Peyer's patch (tissue), 4 donors: ENCODE data around the gene ITLN2. TPM values are rescaled to one million over a fixed set of nuclear protein-coding genes. Genes with fewer than 3 reads are reported as not detected.
"Not testable (repeated sequence)": the region's sequence is repeated elsewhere in the genome, so short reads cannot be mapped to it uniquely, and the experiment has no call there.

Experiments
- DNase-seq, 3 donors: peaks; one replicate each; pipeline ENCODE4 v3.0.0-alpha.2; 2017 to 2019
- H3K27ac ChIP-seq, 4 donors: fragments of 200-600 bp; sonication (generic); one replicate each; pipeline ENCODE4 v1.5.1; 2016 to 2019
- H3K27me3 ChIP-seq, 2 donors: fragments of 200-600 bp; sonication (generic); one replicate each; pipeline ENCODE4 v1.5.1; 2019
- H3K36me3 ChIP-seq, 3 donors: fragments of 200-600 bp; sonication (generic); one replicate each; pipeline ENCODE4 v1.5.1; 2016 to 2019
- H3K4me1 ChIP-seq, 4 donors: fragments of 200-600 bp; sonication (generic); one replicate each; pipeline ENCODE4 v1.5.1; 2016 to 2019
- H3K4me3 ChIP-seq, 4 donors: fragments of 200-600 bp; sonication (generic); 1 replicate in 3 of 4; 2 replicates in 1 of 4; pipeline ENCODE4 v1.5.1; 2016 to 2019; ENCODE audit warnings: mild to moderate bottlenecking in 1 of 4
- H3K9me3 ChIP-seq, 4 donors: fragments of 200-600 bp; sonication (generic); one replicate each; pipeline ENCODE4 v1.5.1; 2016 to 2019; ENCODE audit warnings: mild to moderate bottlenecking in 1 of 4
- POLR2A ChIP-seq, 2 donors: fragments of 450-650 bp; IDR thresholded peaks; one replicate each; pipeline ENCODE4 v1.5.1; 2017; ENCODE audit warnings: antibody characterized with exemption in 2 of 2, mild to moderate bottlenecking in 2 of 2, moderate library complexity in 2 of 2
- total RNA-seq, 4 donors: library from RNA; depleted of rRNA; stranded (reverse); fragments of >200 nt; gene quantifications; one replicate each; pipeline ENCODE4 v1.1.0, GENCODE V29; 2016
- TF ChIP-seq, protein P1 (sequence below), 6 experiments: fragments of 450-650 bp in 4 of 6; fragments of 200-600 bp in 2 of 6; sonication (generic) in 1 of 6; IDR thresholded peaks; one replicate each; pipeline ENCODE4 v1.5.1; 2017 to 2019; ENCODE audit warnings: antibody characterized with exemption in 6 of 6, mild to moderate bottlenecking in 3 of 6, moderate library complexity in 1 of 6

Gene ITLN2
- total RNA-seq, 4 donors from 2014 or later: 37.0 to 76.7 (median 54.1) TPM

DNA sequence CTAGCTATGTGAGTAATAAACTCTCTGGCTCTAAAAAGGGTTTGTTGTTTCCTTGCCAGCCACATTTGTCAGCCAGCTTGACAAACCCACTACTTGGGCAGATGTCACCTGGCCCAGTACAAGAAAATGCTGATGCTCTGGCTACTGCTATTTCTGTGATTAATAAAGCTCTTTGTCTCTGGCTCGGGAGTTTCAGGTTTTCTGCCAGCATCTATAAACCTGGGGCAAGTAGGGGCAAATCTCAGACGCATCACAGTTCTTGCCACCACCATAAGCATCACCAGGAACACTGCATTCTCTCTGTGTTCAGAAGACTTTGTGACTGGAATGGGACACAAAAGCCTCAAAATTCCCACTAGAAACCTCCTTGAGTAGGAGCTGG, 2.5 kb downstream of the ITLN2 start:
- Histone ChIP-seq H3K36me3 (no peaks in the 10 kb centered on the region), H3K27ac (no peak overlapping the region), H3K9me3 (no peaks in the 10 kb centered on the region), H3K27me3 (no peaks in the 10 kb centered on the region), H3K4me1 (peaks cover 0 to 3% (median 0%) of the 10 kb centered on the region in 4 donors), H3K4me3 (no peak overlapping the region)
- TF ChIP-seq, protein P1, sequence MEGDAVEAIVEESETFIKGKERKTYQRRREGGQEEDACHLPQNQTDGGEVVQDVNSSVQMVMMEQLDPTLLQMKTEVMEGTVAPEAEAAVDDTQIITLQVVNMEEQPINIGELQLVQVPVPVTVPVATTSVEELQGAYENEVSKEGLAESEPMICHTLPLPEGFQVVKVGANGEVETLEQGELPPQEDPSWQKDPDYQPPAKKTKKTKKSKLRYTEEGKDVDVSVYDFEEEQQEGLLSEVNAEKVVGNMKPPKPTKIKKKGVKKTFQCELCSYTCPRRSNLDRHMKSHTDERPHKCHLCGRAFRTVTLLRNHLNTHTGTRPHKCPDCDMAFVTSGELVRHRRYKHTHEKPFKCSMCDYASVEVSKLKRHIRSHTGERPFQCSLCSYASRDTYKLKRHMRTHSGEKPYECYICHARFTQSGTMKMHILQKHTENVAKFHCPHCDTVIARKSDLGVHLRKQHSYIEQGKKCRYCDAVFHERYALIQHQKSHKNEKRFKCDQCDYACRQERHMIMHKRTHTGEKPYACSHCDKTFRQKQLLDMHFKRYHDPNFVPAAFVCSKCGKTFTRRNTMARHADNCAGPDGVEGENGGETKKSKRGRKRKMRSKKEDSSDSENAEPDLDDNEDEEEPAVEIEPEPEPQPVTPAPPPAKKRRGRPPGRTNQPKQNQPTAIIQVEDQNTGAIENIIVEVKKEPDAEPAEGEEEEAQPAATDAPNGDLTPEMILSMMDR (IDR thresholded peaks at IDR 0.05): no peak
- TF ChIP-seq POLR2A (IDR thresholded peaks at IDR 0.05): no peak
- no peak for DNase-seq

DNA sequence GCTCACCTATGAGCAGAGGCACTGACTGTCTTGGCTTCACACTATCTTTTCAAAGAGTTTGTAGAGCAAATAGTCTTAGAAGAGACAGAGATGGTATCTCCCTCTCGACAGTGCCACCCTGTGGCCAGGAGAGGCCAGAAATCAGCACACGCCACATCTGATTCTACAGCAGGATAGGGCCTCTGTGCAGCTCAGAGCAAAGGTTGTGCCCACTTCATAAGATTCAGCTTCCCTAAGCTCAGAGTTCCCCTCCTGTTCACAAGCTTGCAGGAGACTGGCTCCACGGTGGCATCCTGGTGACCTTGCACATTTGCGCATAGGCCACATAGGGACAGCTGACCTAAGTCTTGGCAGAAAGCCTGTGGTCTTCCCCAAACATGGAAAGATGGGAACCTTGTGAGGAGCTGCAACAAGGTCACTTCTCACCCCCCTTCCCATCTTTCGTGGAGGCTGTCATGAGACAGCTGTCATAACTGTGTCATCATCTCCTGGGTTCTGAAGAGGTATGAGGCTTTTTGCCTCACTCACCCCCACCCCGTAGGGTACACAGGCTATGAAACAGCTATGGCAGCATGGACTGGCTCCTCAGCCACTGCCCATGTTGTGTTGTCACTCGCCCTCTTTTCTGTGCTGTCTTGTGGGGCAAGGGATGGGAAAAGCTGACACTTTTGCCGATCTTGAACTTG, 3.0 kb downstream of the ITLN2 start:
- H3K27me3 ChIP-seq: no peaks in the 10 kb centered on the region
- DNase-seq: peak; percentile 59 to 91 (median 83)
- peaks cover 0 to 8% (median 0%) of the 10 kb centered on the region in 4 donors for H3K4me1 ChIP-seq
- TF ChIP-seq POLR2A (IDR thresholded peaks at IDR 0.05): no peak
- TF ChIP-seq, protein P1 (IDR thresholded peaks at IDR 0.05): peak in 5 of 6 experiments; percentile 37 to 88 (median 76)
- no peak overlapping the region for H3K27ac ChIP-seq
- no peaks in the 10 kb centered on the region for H3K9me3 ChIP-seq
- H3K4me3 ChIP-seq: no peak overlapping the region
- H3K36me3 ChIP-seq: no peaks in the 10 kb centered on the region

DNA sequence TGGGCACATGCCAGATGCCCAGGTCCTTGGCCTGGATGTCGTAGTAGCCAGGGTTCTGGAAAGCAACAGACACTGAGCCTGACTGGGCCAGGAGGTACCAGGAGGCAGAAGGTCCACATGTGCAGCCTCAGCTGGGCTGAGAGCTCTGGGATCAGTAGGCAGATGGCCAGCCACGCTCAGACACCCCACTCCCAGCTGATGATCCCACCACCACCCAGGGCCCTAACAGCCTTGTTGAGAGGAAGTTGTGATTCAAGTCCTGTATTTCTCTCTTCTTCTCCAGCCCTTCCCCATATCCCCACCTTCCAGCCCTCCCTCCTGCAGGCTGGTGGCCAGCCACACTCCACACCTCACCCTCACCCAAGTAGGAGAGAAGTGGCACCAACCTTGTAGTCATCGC, 4.0 kb downstream of the ITLN2 start:
- Histone ChIP-seq H3K9me3 (no peaks in the 10 kb centered on the region), H3K4me3 (no peak overlapping the region), H3K36me3 (no peaks in the 10 kb centered on the region), H3K27ac (no peak overlapping the region), H3K4me1 (peaks cover 0 to 10% (median 0%) of the 10 kb centered on the region in 4 donors), H3K27me3 (no peaks in the 10 kb centered on the region)
- TF ChIP-seq POLR2A (IDR thresholded peaks at IDR 0.05): no peak
- DNase-seq: no peak

DNA sequence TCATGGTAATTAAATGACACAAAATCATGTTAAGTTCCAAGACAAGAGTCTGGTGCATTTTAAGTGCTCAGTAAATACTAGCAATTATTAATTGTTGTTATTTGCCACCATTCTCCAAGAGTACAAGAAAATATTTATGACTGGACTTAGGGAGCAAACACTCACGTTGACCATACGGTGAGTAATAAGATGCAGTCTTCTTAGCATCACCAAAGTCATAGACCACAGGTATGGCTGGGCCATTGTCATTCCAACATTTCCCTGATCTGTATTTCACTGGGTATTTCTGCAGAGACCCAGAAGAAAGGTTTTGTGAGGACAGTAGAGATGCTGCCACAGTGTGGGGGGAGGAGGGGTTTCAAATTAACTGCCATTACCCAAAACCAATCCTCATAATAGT, 4.7 kb downstream of the ITLN2 start:
- H3K9me3 ChIP-seq: no peaks in the 10 kb centered on the region
- H3K4me3 ChIP-seq: no peak overlapping the region
- H3K4me1 ChIP-seq: peaks cover 0 to 10% (median 0%) of the 10 kb centered on the region in 4 donors
- TF ChIP-seq, protein P1 (IDR thresholded peaks at IDR 0.05): no peak
- TF ChIP-seq POLR2A (IDR thresholded peaks at IDR 0.05): no peak
- no peak for DNase-seq
- H3K27ac ChIP-seq: no peak overlapping the region
- no peaks in the 10 kb centered on the region for H3K27me3 ChIP-seq
- no peaks in the 10 kb centered on the region for H3K36me3 ChIP-seq

DNA sequence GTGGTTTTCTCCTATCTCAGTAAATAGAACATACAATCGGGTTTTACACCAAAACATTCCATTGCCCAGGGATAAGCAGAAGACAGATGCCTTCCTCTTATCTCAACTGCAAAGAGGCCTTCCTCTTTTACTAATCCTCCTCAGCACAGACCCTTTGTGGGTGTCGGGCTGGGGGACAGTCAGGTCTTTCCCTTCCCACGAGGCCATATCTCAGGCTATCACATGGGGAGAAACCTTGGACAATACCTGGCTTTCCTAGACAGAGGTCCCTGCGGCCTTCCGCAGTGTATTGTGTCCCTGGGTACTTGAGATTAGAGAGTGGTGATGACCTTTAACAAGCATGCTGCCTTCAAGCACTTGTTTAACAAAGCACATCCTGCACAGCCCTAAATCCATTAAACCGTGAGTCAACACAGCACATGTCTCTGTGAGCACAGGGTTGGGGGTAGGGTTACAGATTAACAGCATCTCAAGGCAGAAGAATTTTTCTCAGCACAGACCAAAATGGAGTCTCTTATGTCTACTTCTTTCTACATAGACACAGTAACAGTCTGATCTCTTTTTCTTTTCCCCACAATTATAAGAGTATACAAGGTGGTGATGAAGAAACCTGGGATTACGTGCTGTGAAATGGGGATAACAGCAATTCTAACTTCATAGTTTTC, 5.3 kb downstream of the ITLN2 start:
- not testable (repeated sequence) for H3K4me3 ChIP-seq, H3K36me3 ChIP-seq, H3K27me3 ChIP-seq, H3K9me3 ChIP-seq
- Histone ChIP-seq H3K27ac (peak overlapping the region in 1 of 4 donors; percentile 19), H3K4me1 (peaks cover 0 to 10% (median 0%) of the 10 kb centered on the region in 4 donors)
- peak in 1 of 3 donors; percentile 49 for DNase-seq

DNA sequence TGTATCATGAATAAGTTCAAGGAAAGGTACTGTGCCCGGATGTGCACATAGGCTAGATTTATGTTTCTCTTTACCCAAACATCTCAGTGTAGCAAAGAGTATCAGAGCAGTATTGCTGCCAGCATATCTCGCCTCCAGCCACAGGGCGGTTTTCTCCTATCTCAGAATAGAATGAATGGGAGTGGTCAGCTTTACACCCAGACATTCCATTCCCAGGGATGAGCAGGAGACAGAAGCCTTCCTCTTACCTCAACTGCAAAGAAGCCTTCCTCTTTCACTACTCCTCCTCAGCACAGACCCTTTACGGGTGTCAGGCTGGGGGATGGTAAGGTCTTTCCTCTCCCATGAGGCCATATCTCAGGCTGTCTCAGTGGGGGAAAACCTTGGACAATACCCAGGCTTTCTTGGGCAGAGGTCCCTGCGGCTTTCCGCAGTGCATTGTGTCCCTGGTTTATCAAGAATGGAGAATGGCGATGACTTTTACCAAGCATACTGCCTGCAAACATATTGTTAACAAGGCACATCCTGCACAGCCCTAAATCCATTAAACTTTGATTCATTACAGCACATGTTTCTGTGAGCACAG, 7.3 kb downstream of the ITLN2 start:
- H3K36me3 ChIP-seq, H3K27ac ChIP-seq, H3K27me3 ChIP-seq, H3K9me3 ChIP-seq, H3K4me3 ChIP-seq, DNase-seq: not testable (repeated sequence)
- TF ChIP-seq, protein P1 (IDR thresholded peaks at IDR 0.05): peak in 2 of 6 experiments; percentile 6 to 19
- H3K4me1 ChIP-seq: peaks cover 0 to 10% (median 0%) of the 10 kb centered on the region in 4 donors

DNA sequence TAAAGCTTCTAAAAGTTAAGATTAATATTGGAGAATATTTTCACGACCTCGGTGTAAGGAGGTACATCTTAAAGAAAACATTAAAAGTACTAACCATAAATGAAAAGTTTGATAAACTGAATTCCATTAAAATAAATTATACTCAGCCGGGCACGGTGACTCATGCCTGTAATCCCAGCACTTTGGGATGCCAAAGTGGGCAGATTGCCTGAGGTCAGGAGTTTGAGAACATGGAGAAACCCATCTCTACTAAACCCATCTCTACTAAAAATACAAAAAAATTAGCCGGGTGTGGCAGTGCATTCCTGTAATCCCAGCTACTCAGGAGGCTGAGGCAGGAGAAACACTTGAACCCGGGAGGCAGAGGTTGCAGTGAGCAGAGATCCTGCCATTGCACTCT, 8.7 kb downstream of the ITLN2 start:
- peaks cover 0 to 10% (median 0%) of the 10 kb centered on the region in 4 donors for H3K4me1 ChIP-seq
- H3K27me3 ChIP-seq, H3K9me3 ChIP-seq, DNase-seq, H3K4me3 ChIP-seq, H3K36me3 ChIP-seq, H3K27ac ChIP-seq: not testable (repeated sequence)
